Stimulated activated naive B cell treated with anti-CD40 and anti-IgM and Interleukin-4, amounts not matched to agents 10 μg/mL and 1 μg/mL and 100 μg/mL, for 72 hours (primary cell): ENCODE data around the gene RAB41.
"Not testable (repeated sequence)": the region's sequence is repeated elsewhere in the genome, so short reads cannot be mapped to it uniquely, and the experiment has no call there.

ENCODE experiments used
- ATAC-seq, 2 donors: fragments of 150-1000 bp; cut with Tn5 transposase; replicated peaks; 2 replicates each; pipeline ENCODE4 v1.10.0; 2021; ENCODE audit warnings: moderate library complexity in 1 of 2
- DNase-seq: peaks from one replicate; pipeline ENCODE4 v3.0.0; 2021
- H3K27ac Mint-ChIP-seq: one replicate; pipeline ENCODE4 v1.8.0; 2022; ENCODE audit warnings: mild to moderate bottlenecking, mixed read lengths
- H3K27me3 Mint-ChIP-seq, 2 donors: one replicate each; pipeline ENCODE4 v1.8.0; 2022; ENCODE audit warnings: mixed read lengths in 2 of 2
- H3K36me3 Mint-ChIP-seq, 2 donors: one replicate each; pipeline ENCODE4 v1.8.0; 2022; ENCODE audit warnings: mixed read lengths in 2 of 2, mild to moderate bottlenecking in 1 of 2
- H3K4me1 Mint-ChIP-seq, 2 donors: one replicate each; pipeline ENCODE4 v1.8.0; 2022; ENCODE audit warnings: mixed read lengths in 2 of 2, mild to moderate bottlenecking in 1 of 2
- H3K4me3 Mint-ChIP-seq, 2 donors: one replicate each; pipeline ENCODE4 v1.8.0; 2022; ENCODE audit warnings: mild to moderate bottlenecking in 2 of 2, mixed read lengths in 2 of 2, moderate library complexity in 1 of 2
- H3K9me3 Mint-ChIP-seq, 2 donors: one replicate each; pipeline ENCODE4 v1.8.0; 2022; ENCODE audit warnings: mixed read lengths in 2 of 2, mild to moderate bottlenecking in 1 of 2

The RAB41 gene

GRCh38 chrX:70281951-70282350 is at the start of gene RAB41:
RAB41 (plus strand) TSS chrX:70282172; CDS start chrX:70282218, 46 bp downstream.
- H3K27me3 Mint-ChIP-seq: no peaks in the 10 kb centered on the region
- no peak for ATAC-seq
- peaks cover 12 to 21% of the 10 kb centered on the region in 2 donors for H3K36me3 Mint-ChIP-seq
- H3K9me3 Mint-ChIP-seq: no peaks in the 10 kb centered on the region
- no peak within 1 kb of the TSS for H3K4me3 Mint-ChIP-seq
- no peaks in the 10 kb centered on the region for H3K4me1 Mint-ChIP-seq
- DNase-seq: no peak
- H3K27ac Mint-ChIP-seq: no peak within 1 kb of the TSS

GRCh38 chrX:70234355-70234754 is 47.6 kb upstream of the RAB41 start, which contains the start of gene AWAT1:
AWAT1 (plus strand) TSS chrX:70234655; CDS start chrX:70234696, 41 bp downstream.
- H3K4me1 Mint-ChIP-seq: peaks cover 0 to 2% of the 10 kb centered on the region in 2 donors
- no peaks in the 10 kb centered on the region for H3K36me3 Mint-ChIP-seq
- H3K27me3 Mint-ChIP-seq: peaks cover 0 to 14% of the 10 kb centered on the region in 2 donors
- ATAC-seq: no peak
- no peak within 1 kb of the TSS for H3K4me3 Mint-ChIP-seq
- H3K27ac Mint-ChIP-seq: no peak within 1 kb of the TSS
- no peak for DNase-seq
- H3K9me3 Mint-ChIP-seq: no peaks in the 10 kb centered on the region

- H3K27ac Mint-ChIP-seq: no peak overlapping the region
- no peaks in the 10 kb centered on the region for H3K36me3 Mint-ChIP-seq
- no peak for DNase-seq
- no peak overlapping the region for H3K4me3 Mint-ChIP-seq
- peaks cover 0 to 9% of the 10 kb centered on the region in 2 donors for H3K27me3 Mint-ChIP-seq
- H3K4me1 Mint-ChIP-seq: no peaks in the 10 kb centered on the region
- no peaks in the 10 kb centered on the region for H3K9me3 Mint-ChIP-seq
- no peak for ATAC-seq
Observed at GRCh38 chrX:70240751-70241150, 41.2 kb upstream of the RAB41 start.

- H3K4me1 Mint-ChIP-seq: no peaks in the 10 kb centered on the region
- no peak for DNase-seq
- H3K9me3 Mint-ChIP-seq: no peaks in the 10 kb centered on the region
- no peak for ATAC-seq
- no peaks in the 10 kb centered on the region for H3K36me3 Mint-ChIP-seq
- H3K27me3 Mint-ChIP-seq: peaks cover 0 to 9% of the 10 kb centered on the region in 2 donors
- H3K4me3 Mint-ChIP-seq: no peak overlapping the region
- no peak overlapping the region for H3K27ac Mint-ChIP-seq
Observed at GRCh38 chrX:70241501-70241900, 40.5 kb upstream of the RAB41 start.

GRCh38 chrX:70243601-70244000 is 38.4 kb upstream of the RAB41 start:
- not testable (repeated sequence) for H3K4me3 Mint-ChIP-seq, H3K36me3 Mint-ChIP-seq, ATAC-seq, H3K27me3 Mint-ChIP-seq, DNase-seq, H3K27ac Mint-ChIP-seq, H3K4me1 Mint-ChIP-seq, H3K9me3 Mint-ChIP-seq

GRCh38 chrX:70244881-70245280 is 37.1 kb upstream of the RAB41 start:
- Mint-ChIP-seq H3K4me3 (no peak overlapping the region), H3K4me1 (no peaks in the 10 kb centered on the region), H3K27ac (no peak overlapping the region), H3K27me3 (peaks cover 0 to 6% of the 10 kb centered on the region in 2 donors), H3K36me3 (no peaks in the 10 kb centered on the region), H3K9me3 (no peaks in the 10 kb centered on the region)
- DNase-seq (no peak), ATAC-seq (no peak)

- Mint-ChIP-seq H3K9me3 (no peaks in the 10 kb centered on the region), H3K27ac (no peak overlapping the region), H3K4me1 (no peaks in the 10 kb centered on the region), H3K27me3 (peaks cover 0 to 9% of the 10 kb centered on the region in 2 donors), H3K4me3 (no peak overlapping the region), H3K36me3 (no peaks in the 10 kb centered on the region)
- DNase-seq: no peak
- ATAC-seq: no peak
Observed at GRCh38 chrX:70247252-70247651, 34.7 kb upstream of the RAB41 start.

- H3K9me3 Mint-ChIP-seq: peaks cover 0 to 1% of the 10 kb centered on the region in 2 donors
- peaks cover 0 to 6% of the 10 kb centered on the region in 2 donors for H3K36me3 Mint-ChIP-seq
- no peak overlapping the region for H3K4me3 Mint-ChIP-seq
- ATAC-seq (no peak), DNase-seq (no peak)
- H3K27ac Mint-ChIP-seq: no peak overlapping the region
- H3K27me3 Mint-ChIP-seq: peaks cover 0 to 7% of the 10 kb centered on the region in 2 donors
- H3K4me1 Mint-ChIP-seq: no peaks in the 10 kb centered on the region
Observed at GRCh38 chrX:70252491-70252890, 29.5 kb upstream of the RAB41 start.

- no peak for ATAC-seq
- DNase-seq: no peak
- no peaks in the 10 kb centered on the region for H3K4me1 Mint-ChIP-seq
- peaks cover 0 to 7% of the 10 kb centered on the region in 2 donors for H3K27me3 Mint-ChIP-seq
- no peak overlapping the region for H3K27ac Mint-ChIP-seq
- H3K36me3 Mint-ChIP-seq: peaks cover 0 to 6% of the 10 kb centered on the region in 2 donors
- H3K9me3 Mint-ChIP-seq: peaks cover 0 to 1% of the 10 kb centered on the region in 2 donors
- H3K4me3 Mint-ChIP-seq: no peak overlapping the region
Observed at GRCh38 chrX:70253377-70254062, 28.5 kb upstream of the RAB41 start.

- no peak overlapping the region for H3K4me3 Mint-ChIP-seq
- peaks cover 0 to 1% of the 10 kb centered on the region in 2 donors for H3K9me3 Mint-ChIP-seq
- H3K36me3 Mint-ChIP-seq: peaks cover 0 to 6% of the 10 kb centered on the region in 2 donors
- peaks cover 0 to 7% of the 10 kb centered on the region in 2 donors for H3K27me3 Mint-ChIP-seq
- H3K27ac Mint-ChIP-seq: no peak overlapping the region
- no peaks in the 10 kb centered on the region for H3K4me1 Mint-ChIP-seq
- ATAC-seq: no peak
- no peak for DNase-seq
Observed at GRCh38 chrX:70254063-70254400, 27.9 kb upstream of the RAB41 start.

GRCh38 chrX:70254909-70255308 is 27.1 kb upstream of the RAB41 start:
- Mint-ChIP-seq H3K9me3 (peaks cover 0 to 1% of the 10 kb centered on the region in 2 donors), H3K36me3 (peaks cover 0 to 6% of the 10 kb centered on the region in 2 donors), H3K27ac (no peak overlapping the region), H3K4me1 (no peaks in the 10 kb centered on the region), H3K4me3 (no peak overlapping the region), H3K27me3 (peaks cover 0 to 6% of the 10 kb centered on the region in 2 donors)
- DNase-seq: no peak
- ATAC-seq: no peak

- ATAC-seq (no peak), DNase-seq (no peak)
- Mint-ChIP-seq H3K36me3 (peaks cover 0 to 6% of the 10 kb centered on the region in 2 donors), H3K4me1 (no peaks in the 10 kb centered on the region), H3K4me3 (no peak overlapping the region), H3K27ac (no peak overlapping the region), H3K27me3 (peaks cover 0 to 3% of the 10 kb centered on the region in 2 donors), H3K9me3 (peaks cover 0 to 1% of the 10 kb centered on the region in 2 donors)
Observed at GRCh38 chrX:70255452-70255851, 26.5 kb upstream of the RAB41 start.

- Mint-ChIP-seq H3K4me3 (no peak overlapping the region), H3K36me3 (peaks cover 0 to 6% of the 10 kb centered on the region in 2 donors), H3K27ac (no peak overlapping the region), H3K9me3 (peaks cover 0 to 1% of the 10 kb centered on the region in 2 donors), H3K27me3 (peaks cover 0 to 3% of the 10 kb centered on the region in 2 donors), H3K4me1 (no peaks in the 10 kb centered on the region)
- DNase-seq: no peak
- no peak for ATAC-seq
Observed at GRCh38 chrX:70257423-70258288, 24.3 kb upstream of the RAB41 start.

GRCh38 chrX:70260104-70260503 is 21.9 kb upstream of the RAB41 start, which contains the start of gene P2RY4:
P2RY4 (minus strand) TSS chrX:70260204; CDS start chrX:70259624, 580 bp downstream.
- Mint-ChIP-seq H3K4me3 (no peak within 1 kb of the TSS), H3K36me3 (no peaks in the 10 kb centered on the region), H3K9me3 (no peaks in the 10 kb centered on the region), H3K4me1 (no peaks in the 10 kb centered on the region), H3K27me3 (peaks cover 6 to 11% of the 10 kb centered on the region in 2 donors), H3K27ac (no peak within 1 kb of the TSS)
- ATAC-seq: no peak
- no peak for DNase-seq
